Stimulated activated CD4-positive, alpha-beta T cell treated with anti-CD3 and anti-CD28 coated beads, Interleukin-12 subunit alpha, Interleukin-12 subunit beta, amount 100 ng/mL, for 48 hours (primary cell): ENCODE measurements around the gene S100A2.
A peak's percentile ranks its signal among the peaks of the same experiment; 100 is the strongest.

Source experiments
- DNase-seq, 3 donors: peaks; one replicate each; pipeline ENCODE4 v3.0.0-alpha.2; 2020; ENCODE audit warnings: low read depth in 2 of 3, low spot score in 1 of 3

S100A2 gene

GRCh38 chr1:153565529-153566374 is at the start of gene S100A2:
Gene S100A2, minus strand, starts transcription at chr1:153565844. Its CDS starts 1,967 bp downstream, at chr1:153563877.
- peak in 2 of 3 donors; percentile 45 to 51 for DNase-seq

- no peak for DNase-seq
These were observed 49.8 kb upstream of the S100A2 start for GRCh38 chr1:153615406-153615805.

- DNase-seq, result no peak
These were observed 49.3 kb upstream of the S100A2 start for GRCh38 chr1:153614906-153615305.

- DNase-seq, result no peak
These were observed 48.7 kb upstream of the S100A2 start for GRCh38 chr1:153614189-153614900.

GRCh38 chr1:153613406-153613805 is 47.8 kb upstream of the S100A2 start:
- DNase-seq, result no peak

GRCh38 chr1:153612755-153613331 is 47.2 kb upstream of the S100A2 start, which contains the start of gene S100A16:
Gene S100A16, minus strand, starts transcription at chr1:153613137. Its CDS starts 4,986 bp downstream, at chr1:153608151.
- no peak for DNase-seq

GRCh38 chr1:153612111-153612754 is 46.6 kb upstream of the S100A2 start:
- DNase-seq, result no peak

- no peak for DNase-seq
These were observed 45.7 kb upstream of the S100A2 start for GRCh38 chr1:153611356-153611755.

GRCh38 chr1:153610811-153611301 is 45.2 kb upstream of the S100A2 start:
- DNase-seq, result no peak

GRCh38 chr1:153610334-153610733 is 44.7 kb upstream of the S100A2 start:
- no peak for DNase-seq

GRCh38 chr1:153609585-153609907 is 43.9 kb upstream of the S100A2 start:
- DNase-seq, result no peak

- DNase-seq, result no peak
These were observed 43.3 kb upstream of the S100A2 start for GRCh38 chr1:153608742-153609584.

GRCh38 chr1:153608089-153608682 is 42.5 kb upstream of the S100A2 start:
- DNase-seq, result no peak

GRCh38 chr1:153607381-153607780 is 41.7 kb upstream of the S100A2 start:
- no peak for DNase-seq

GRCh38 chr1:153606194-153606593 is 40.5 kb upstream of the S100A2 start:
- DNase-seq, result no peak

GRCh38 chr1:153602749-153603148 is 37.1 kb upstream of the S100A2 start:
- DNase-seq, result no peak

- no peak for DNase-seq
These were observed 34.2 kb upstream of the S100A2 start for GRCh38 chr1:153599847-153600246.

- no peak for DNase-seq
These were observed 32.9 kb upstream of the S100A2 start for GRCh38 chr1:153598309-153599172.

- no peak for DNase-seq
These were observed 31.6 kb upstream of the S100A2 start for GRCh38 chr1:153597206-153597605.
